Suprapubic skin (tissue), 4 donors: Measurements from ENCODE around the gene SETD2.
"Not testable (repeated sequence)": the region's sequence is repeated elsewhere in the genome, so short reads cannot be mapped to it uniquely, and the experiment has no call there.

Experiments
- EP300 ChIP-seq: sonication (generic); formaldehyde crosslinking; IDR thresholded peaks from one replicate; pipeline ENCODE4 v1.6.1; 2017; ENCODE audit warnings: antibody characterized with exemption
- POLR2AphosphoS5 ChIP-seq, 3 donors: sonication (generic); formaldehyde crosslinking; IDR thresholded peaks; one replicate each; pipeline ENCODE4 v1.6.1; 2017; ENCODE audit warnings: antibody characterized with exemption in 3 of 3
- TF ChIP-seq, protein P1 (sequence below), 2 donors: fragments of 200-600 bp in 1 of 2; fragments of 450-650 bp in 1 of 2; sonication (generic) in 1 of 2; IDR thresholded peaks; one replicate each; pipeline ENCODE4 v1.5.1; 2016 to 2019; ENCODE audit warnings: antibody characterized with exemption in 2 of 2, mild to moderate bottlenecking in 1 of 2, moderate library complexity in 1 of 2

DNA sequence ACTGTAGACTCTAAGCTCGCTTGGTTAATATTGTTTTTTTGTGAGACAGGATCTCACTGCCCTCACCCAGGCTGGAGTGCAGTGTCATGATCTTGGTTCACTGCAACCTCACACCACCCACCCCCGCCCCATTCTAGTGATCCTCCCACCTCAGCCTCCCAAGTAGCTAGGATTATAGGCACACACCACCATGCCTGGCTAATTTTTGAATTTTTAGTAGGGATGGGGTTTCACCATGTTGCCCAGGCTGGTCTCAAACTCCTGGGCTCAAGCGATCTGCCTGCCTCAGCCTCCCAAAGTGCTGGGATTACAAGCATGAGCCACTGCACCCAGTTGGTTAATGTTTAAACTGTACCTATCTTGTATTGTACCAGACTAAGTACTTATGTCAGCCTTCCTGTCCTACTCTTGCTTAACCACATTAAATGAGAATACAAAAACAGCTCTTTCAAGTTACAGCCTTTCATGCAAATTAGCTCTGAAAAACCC lies 22.9 kb downstream of the SETD2 start:
- TF ChIP-seq, protein P1, sequence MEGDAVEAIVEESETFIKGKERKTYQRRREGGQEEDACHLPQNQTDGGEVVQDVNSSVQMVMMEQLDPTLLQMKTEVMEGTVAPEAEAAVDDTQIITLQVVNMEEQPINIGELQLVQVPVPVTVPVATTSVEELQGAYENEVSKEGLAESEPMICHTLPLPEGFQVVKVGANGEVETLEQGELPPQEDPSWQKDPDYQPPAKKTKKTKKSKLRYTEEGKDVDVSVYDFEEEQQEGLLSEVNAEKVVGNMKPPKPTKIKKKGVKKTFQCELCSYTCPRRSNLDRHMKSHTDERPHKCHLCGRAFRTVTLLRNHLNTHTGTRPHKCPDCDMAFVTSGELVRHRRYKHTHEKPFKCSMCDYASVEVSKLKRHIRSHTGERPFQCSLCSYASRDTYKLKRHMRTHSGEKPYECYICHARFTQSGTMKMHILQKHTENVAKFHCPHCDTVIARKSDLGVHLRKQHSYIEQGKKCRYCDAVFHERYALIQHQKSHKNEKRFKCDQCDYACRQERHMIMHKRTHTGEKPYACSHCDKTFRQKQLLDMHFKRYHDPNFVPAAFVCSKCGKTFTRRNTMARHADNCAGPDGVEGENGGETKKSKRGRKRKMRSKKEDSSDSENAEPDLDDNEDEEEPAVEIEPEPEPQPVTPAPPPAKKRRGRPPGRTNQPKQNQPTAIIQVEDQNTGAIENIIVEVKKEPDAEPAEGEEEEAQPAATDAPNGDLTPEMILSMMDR (IDR thresholded peaks at IDR 0.05), result not testable (repeated sequence)
- not testable (repeated sequence) for TF ChIP-seq EP300; POLR2AphosphoS5 (IDR thresholded peaks at IDR 0.05)
